ENCODE data around the gene GLG1.
"Not testable (repeated sequence)": the region's sequence is repeated elsewhere in the genome, so short reads cannot be mapped to it uniquely, and the experiment has no call there.

Gene GLG1

DNA sequence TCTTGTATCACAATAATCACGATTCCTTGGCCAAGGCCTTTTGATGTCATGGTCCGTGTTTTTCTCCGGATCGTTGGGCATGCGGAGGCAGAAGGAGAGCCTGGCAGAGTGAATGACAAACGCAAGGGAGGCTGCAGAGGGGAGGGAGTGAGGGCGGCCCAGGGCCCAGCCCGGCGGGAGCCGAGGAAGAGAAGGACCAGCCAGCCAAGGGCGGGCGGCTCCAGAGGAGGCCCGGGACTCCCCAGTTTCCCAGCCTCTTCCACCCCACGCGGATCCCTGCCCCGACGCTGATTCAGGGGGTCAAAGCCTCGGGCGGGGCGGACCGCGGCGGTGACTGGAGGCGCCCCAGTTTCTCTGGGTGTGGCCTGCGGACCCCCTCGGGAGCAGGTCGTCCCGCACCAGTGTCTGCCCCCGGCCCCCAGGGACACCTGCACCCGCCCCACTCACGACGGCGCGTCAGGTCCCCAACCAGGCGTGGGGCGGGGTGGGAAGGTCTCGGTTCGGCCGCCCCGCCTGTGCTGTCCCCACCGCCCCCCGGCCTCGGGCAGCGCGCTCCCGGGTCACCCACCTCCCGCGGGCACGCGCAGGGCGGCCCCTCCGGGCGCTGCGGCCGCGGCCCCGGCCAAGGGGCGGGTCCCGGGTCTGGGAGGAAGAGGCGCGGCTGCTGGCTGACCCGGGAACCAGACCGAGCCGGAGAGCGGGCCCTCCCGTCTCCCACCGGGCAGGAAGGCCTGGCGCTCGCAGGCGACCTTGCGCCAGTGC is 200.1 kb downstream of the GLG1 start:
- H3K9ac ChIP-seq (ENCODE audit: low read depth, low read length): peak overlapping the region; percentile 24; the same call in 1 of the 2 replicates
- not testable (repeated sequence) for H3K36me3 ChIP-seq (ENCODE audit: insufficient read depth, low read length); H3K4me1 ChIP-seq (ENCODE audit: insufficient read depth, low read length); H3K9me3 ChIP-seq (ENCODE audit: control insufficient read depth, insufficient read depth, low read length)

DNA sequence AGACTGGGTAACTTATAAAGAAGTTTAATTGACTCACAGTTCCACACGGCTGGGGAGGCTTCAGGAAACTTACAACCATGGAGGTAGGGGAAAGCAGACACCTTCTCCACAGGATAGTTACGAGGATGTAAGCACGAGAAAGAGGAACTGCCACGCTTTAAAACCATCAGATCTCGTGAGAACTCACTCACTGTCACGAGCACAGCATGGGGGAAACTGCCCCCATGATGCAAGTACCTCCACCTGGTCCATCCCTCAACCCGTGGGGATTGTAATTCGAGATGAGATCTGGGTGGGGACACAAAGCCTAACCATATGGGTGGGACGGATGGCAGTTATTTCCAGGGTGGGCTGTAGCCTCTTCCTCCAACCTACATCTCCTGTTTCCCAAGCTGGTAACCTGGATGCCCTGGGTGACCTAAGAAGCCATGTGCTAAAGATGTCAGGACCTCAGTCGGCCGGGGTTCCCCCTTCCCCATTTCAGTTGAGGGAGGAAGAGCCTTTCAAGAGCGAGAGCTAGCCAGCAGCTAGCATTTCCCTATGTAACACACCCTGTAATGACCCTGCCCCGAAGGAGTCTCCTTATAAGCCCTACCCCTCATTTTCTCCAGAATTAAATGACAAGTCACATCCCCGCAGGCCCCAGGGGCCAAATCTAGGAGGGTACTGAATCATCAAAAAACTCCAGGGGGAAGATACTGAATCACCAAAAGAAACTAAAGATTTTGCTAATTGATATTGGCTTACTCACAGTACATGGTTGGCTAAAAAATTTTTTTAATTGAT is 202.6 kb downstream of the GLG1 start:
- not testable (repeated sequence) for H3K9me3 ChIP-seq (ENCODE audit: control insufficient read depth, insufficient read depth, low read length); H3K4me1 ChIP-seq (ENCODE audit: insufficient read depth, low read length); H3K36me3 ChIP-seq (ENCODE audit: insufficient read depth, low read length); H3K9ac ChIP-seq (ENCODE audit: low read depth, low read length)

DNA sequence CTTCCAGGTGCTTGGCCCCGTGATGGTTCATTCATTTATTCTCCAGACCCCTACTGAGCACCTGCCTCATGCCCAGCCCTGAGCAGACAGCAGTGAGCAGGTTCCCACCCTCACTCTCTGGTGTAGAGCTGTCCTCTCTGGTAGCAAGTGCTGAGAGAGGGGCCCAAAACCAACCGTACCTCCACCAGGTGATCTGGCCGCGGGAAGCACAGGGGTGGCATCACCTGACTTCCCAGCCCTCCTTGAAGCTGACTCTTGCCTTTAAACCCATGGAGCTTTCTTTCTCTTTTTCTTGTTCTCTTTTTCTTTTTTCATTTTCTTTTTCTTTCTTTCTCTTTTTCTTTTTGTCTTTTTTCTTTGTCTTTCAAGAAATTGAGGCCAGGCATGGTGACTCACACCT is 206.7 kb downstream of the GLG1 start:
- H3K4me1 ChIP-seq (ENCODE audit: insufficient read depth, low read length); H3K9ac ChIP-seq (ENCODE audit: low read depth, low read length); H3K9me3 ChIP-seq (ENCODE audit: control insufficient read depth, insufficient read depth, low read length); H3K36me3 ChIP-seq (ENCODE audit: insufficient read depth, low read length): not testable (repeated sequence)

DNA sequence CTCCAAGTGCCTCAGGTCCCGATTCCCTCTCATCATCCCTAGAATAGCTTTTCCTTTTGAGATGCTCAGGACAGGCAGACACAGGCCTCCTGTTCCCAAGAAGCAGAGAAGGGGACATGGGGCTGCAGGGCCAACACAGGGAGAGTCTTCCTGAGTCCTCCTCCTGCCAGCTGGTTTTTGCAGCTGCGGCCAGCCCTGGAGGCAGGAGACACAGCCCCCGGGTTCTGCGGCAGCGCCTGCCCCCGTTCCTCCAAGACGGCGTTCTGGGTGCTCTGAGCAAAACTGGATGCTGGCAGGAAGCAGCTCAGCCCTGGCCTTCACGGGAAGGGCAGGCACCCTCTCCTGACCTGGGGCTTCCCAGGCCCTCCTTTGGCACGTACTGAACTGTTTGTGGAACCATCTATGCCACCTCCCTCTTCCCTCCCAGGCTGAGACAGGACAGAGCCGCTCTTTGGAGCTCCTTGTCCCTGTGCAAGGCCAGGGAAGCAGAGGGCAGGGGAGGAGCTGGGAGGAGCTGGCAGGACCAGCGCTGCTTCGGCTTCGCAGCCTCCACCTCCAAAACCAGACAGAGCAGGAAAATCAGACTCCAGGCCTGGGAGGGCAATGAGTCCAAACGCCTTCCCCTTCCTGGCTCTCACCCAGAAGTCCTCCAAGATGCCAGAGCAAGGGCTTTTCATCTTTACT is 208.6 kb downstream of the GLG1 start:
- not testable (repeated sequence) for H3K9me3 ChIP-seq (ENCODE audit: control insufficient read depth, insufficient read depth, low read length); H3K4me1 ChIP-seq (ENCODE audit: insufficient read depth, low read length); H3K36me3 ChIP-seq (ENCODE audit: insufficient read depth, low read length); H3K9ac ChIP-seq (ENCODE audit: low read depth, low read length)
